HG03025 (cell line): Measurements from ENCODE around the gene BMPR1B.

Source experiments
- ATAC-seq: cut with Tn5 transposase; IDR thresholded peaks from one replicate; pipeline ENCODE4 v1.9.1; 2021; ENCODE audit warnings: mild to moderate bottlenecking, moderate library complexity; ENCODE audit not compliant: unreplicated experiment, low FRiP score

BMPR1B gene

GRCh38 chr4:94897023-94897422 lies 139.3 kb downstream of the BMPR1B start:
- no peak for ATAC-seq

DNA sequence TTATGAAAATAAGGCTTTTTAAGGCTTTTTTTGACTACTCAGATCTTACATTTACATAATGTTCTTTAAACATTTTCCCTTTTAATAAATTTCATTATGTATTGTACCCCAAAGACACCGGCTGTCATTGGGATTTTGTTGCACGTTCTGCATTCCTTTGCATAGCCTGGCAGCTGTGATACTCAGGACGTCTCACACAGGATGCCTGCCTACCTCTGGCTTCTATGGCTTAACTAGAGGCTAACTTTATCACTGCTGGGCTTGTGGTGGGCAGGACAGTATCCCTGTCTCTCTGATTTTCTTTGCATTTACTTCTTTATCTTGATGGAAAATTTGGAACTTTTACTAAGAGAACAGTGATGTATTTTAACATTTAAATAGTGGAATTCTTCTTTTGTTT lies 147.8 kb downstream of the BMPR1B start:
- ATAC-seq = no peak

GRCh38 chr4:94909645-94910044 lies 151.9 kb downstream of the BMPR1B start:
- ATAC-seq = no peak

DNA sequence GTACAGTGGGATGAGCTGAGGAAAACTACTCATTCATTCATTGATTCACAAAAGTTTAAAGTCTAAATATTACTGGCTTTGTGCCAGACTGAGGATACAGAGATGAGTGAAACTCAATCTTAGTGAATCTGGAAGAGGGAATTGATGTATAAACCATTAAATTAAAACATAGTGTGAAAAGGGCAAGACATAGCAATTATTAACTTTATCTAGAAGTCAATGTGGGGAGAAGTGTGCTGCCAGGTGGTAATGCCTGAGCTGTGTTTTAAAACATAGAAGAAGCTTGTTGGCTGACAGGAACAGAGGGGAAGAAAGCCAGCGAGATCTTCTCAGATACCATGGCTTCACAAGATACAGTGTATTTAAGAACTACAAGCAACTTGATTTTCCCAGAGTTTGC lies 153.4 kb downstream of the BMPR1B start:
- ATAC-seq = no peak

DNA sequence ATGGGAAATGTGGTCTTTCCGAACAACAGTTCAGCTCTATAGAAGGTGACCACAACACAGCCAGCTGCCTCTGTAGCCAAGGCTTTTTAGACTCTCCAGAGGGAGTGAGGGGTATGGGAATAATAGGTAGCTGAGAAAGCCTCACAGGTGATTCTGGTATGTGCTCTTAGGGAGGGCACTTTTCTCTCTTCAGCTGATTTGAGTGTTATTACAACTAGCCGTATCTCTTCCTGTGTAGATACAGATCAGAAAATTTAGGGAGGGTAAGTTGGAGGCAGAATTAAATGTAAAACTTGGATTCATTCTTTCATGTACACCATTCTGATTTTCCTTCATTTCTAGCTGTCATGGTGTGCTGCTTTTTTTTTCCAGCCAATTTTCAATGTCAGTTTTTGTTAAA lies 154.9 kb downstream of the BMPR1B start:
- ATAC-seq = no peak

- ATAC-seq = no peak
These were observed 155.6 kb downstream of the BMPR1B start for GRCh38 chr4:94913316-94913715.

- no peak for ATAC-seq
These were observed 159.4 kb downstream of the BMPR1B start for GRCh38 chr4:94917146-94917545.

GRCh38 chr4:94918543-94918942 lies 160.8 kb downstream of the BMPR1B start:
- no peak for ATAC-seq

GRCh38 chr4:94920369-94920768 lies 162.6 kb downstream of the BMPR1B start:
- no peak for ATAC-seq

GRCh38 chr4:94924566-94924965 lies 166.8 kb downstream of the BMPR1B start:
- no peak for ATAC-seq

DNA sequence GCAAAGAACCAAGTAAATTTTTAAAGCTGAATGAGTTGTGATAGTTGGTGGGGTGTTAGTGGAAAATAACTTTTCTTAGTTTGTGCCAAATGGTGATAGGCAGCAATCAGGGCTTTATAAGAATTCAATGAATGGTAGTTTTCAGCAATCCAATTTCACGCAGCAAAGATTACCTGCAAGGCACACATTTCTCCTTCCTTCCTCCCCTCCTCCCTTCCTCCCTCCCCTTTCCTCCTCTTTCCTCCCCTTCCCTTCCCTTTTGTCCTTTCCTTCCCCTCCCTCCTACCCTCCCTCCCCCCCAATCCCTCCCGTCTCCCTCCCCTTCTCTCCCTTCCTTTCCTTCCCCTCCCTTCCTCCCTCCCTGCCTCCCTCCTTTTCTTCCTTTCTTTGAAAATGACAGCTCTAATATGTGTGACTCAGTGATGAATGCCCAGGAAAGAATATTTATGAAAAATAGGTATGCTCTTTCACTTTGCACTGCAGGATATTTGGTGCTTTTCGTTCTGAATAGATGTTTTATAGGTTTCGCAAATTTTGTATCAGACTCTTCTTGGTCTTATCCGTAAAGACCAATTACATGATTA lies 168.1 kb downstream of the BMPR1B start:
- ATAC-seq = no peak

DNA sequence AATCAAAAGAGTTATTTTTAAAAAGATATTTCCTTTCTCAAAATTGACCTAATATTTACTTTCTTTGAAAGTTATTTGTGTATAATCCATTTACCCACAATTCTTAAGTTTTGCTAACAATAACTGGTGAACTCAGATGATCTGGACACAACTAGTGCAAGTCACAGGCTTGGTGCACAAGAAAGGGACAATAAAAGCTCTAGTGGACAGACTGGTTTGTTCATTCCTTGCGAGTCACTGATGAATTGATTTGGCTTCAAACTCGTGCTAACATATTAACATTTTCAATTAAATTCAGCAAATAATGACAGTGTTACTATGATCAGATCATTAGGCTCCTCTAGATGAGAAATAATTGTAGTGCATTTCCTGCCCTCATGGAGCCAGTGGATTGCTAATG lies 169.2 kb downstream of the BMPR1B start:
- ATAC-seq = no peak

- ATAC-seq = no peak
These were observed 169.9 kb downstream of the BMPR1B start for GRCh38 chr4:94927696-94928095.

GRCh38 chr4:94929696-94930095 lies 171.9 kb downstream of the BMPR1B start:
- no peak for ATAC-seq

DNA sequence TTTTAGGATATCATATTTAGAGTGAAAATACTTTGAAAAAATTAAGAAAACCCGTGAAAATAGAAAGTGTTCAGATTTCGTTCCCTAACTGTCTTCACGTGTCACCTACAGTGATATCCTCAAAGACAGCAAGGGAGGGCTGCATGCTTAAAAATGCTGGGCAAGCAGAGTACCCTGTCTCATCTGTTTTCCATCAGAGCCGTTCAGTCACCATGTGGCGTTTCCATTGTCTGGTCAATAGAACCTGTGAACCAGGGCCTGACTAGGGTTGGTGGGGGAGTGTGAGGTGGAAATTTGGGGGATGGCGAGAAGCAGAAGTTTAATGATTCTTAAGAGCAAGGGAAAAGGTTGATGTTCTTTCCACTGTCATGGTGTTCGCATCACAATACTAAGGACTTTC lies 173.9 kb downstream of the BMPR1B start:
- no peak for ATAC-seq

GRCh38 chr4:94932366-94932765 lies 174.6 kb downstream of the BMPR1B start:
- ATAC-seq = no peak

DNA sequence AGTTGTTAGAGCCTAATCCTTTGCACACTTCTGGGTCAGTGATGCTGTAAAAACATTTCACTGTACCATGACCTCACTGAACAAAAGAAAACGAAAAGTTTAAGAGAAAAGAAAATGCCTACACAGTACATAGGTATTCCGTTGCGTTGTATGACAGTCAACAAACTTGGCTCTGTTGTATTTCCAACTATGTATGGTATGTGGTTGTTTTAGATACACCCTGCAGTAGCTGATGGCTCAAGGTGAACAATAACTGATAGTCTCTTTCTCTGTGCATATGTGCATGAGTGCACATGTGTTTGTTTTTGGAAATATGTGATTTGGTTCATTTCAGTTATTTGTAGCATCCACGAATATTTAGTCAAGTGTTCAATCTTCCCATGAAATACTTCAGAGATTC lies 176.0 kb downstream of the BMPR1B start:
- no peak for ATAC-seq

DNA sequence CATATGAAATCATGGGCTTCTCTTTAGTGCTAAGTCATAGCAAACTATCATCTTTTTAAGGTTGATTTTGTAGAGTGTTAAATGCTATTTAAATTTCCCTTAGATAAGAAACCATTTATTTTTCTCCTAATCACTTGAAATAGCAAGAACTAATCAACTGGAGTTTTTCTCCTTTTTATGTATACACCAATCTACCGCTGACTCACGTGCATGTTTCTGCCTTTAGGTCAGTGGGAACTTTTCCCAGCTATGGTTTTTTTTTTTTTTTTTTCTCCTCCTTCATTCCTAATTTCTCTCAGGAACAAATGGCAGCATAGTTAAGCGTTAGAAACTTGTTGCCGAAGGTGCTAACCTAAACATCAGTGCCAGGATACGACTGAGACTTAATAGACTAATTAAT lies 176.4 kb downstream of the BMPR1B start:
- ATAC-seq = no peak

GRCh38 chr4:94934864-94935263 lies 177.1 kb downstream of the BMPR1B start:
- no peak for ATAC-seq

- ATAC-seq = no peak
These were observed 179.1 kb downstream of the BMPR1B start for GRCh38 chr4:94936854-94937253.

DNA sequence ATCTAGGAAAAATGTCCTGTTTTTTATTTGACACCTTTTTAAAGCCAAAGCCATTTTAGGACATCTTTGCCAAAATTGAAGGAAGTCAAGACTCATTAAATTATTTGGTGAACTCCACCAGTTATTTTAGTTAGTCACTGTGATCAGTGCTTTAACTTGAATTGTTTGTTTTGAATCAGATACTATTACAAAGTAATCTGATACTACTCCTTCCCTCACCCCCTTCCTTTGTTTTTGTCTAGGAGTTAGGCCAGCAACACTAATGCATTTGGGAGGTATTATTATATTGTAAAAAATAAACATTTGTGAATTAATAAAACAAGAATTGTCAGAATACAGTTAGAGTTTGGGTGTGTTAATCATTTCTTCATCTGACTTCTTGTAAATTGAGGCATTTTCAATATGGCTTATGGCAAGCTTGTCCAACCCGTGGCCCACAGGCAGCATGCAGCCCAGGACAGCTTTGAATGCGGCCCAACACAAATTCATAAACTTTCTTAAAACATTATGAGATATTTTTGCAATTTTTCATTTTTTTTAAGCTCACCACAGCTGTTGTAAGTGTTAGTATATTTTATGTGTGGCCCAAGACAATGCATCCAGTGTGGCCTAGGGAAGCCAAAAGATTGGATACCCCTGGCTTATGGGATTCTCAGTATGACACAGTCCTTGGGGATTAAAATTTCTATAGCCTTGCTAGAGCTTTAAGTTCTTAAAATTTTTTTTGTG lies 182.2 kb downstream of the BMPR1B start:
- no peak for ATAC-seq

- ATAC-seq = no peak
These were observed 182.8 kb downstream of the BMPR1B start for GRCh38 chr4:94940520-94940908.
